HCT116 (cell line): Measurements from ENCODE around the gene PNPO. TPM values are rescaled to one million over a fixed set of nuclear protein-coding genes. Genes with fewer than 3 reads are reported as not detected.

Experiments
- ATAC-seq: fragments of 200-7000 bp; cut with Tn5 transposase; 2 replicates; pipeline ENCODE4 v1.9.1; 2020; ENCODE audit warnings: mild to moderate bottlenecking, moderate library complexity
- BruUV-seq: library from RNA; stranded (reverse); fragments of 400-500 nt; replicated peaks from 2 replicates; lab custom pipeline; 2021; lab: Mats Ljungman, UMichigan
- CTCF ChIA-PET: fragments of 300-600 bp; sonication (Branson Sonifier 250); formaldehyde crosslinking; loops from one replicate; lab custom pipeline; 2021; ENCODE audit warnings: antibody characterized with exemption; lab: Charles Lee
- POLR2A ChIA-PET: fragments of 300-600, 350-600 bp; sonication (Branson Sonifier 250); formaldehyde crosslinking; loops from one replicate; lab custom pipeline; 2021; ENCODE audit warnings: antibody characterized with exemption; lab: Charles Lee
- RAD21 ChIA-PET, 2 experiments: fragments of 300-600 bp; sonication (Branson Sonifier 250); formaldehyde crosslinking; loops; one replicate each; lab custom pipeline; 2023; ENCODE audit warnings: low total read pairs in 2 of 2; ENCODE audit not compliant: uncharacterized antibody in 2 of 2, unreplicated experiment in 2 of 2, low non-redundant PET in 1 of 2; lab: Charles Lee
- DNase-seq: peaks from one replicate; pipeline ENCODE4 v3.0.0-alpha.2; 2010; ENCODE audit warnings: low read depth, low spot score
- H2AFZ ChIP-seq: fragments of 200-600 bp; shearing (Covaris generic), sonication (generic); 2 replicates; pipeline ENCODE4 v1.6.1; 2017; ENCODE audit warnings: low read depth, mixed run types, mixed read lengths, antibody characterized with exemption, low read length; ENCODE audit not compliant: poor library complexity, severe bottlenecking
- H3K27ac ChIP-seq: 2 replicates; pipeline ENCODE4 v1.5.1; 2012; ENCODE audit warnings: low read depth, low read length
- H3K27me3 ChIP-seq: fragments of 200-600 bp; sonication (generic); 2 replicates; pipeline ENCODE4 v1.6.1; 2016; ENCODE audit warnings: mixed run types, low read length, mixed read lengths; ENCODE audit not compliant: insufficient read depth
- H3K36me3 ChIP-seq, 2 experiments: fragments of 200-500 bp in 1 of 2; fragments of 200-600 bp in 1 of 2; sonication (Bioruptor generic) in 1 of 2; sonication (generic) in 1 of 2; 2 replicates each; pipeline versions ENCODE4 v1.5.1 to v1.6.1; 2014 to 2016; ENCODE audit warnings: low read length in 2 of 2, inconsistent platforms in 1 of 2, mixed read lengths in 1 of 2, mixed run types in 1 of 2; ENCODE audit not compliant: insufficient read depth in 2 of 2, control insufficient read depth in 1 of 2
- H3K4me1 ChIP-seq, 2 experiments: fragments of 200-600 bp in 1 of 2; sonication (generic) in 1 of 2; 2 replicates each; pipeline versions ENCODE4 v1.5.1 to v1.6.1; 2012 to 2017; ENCODE audit warnings: low read length in 2 of 2, inconsistent platforms in 1 of 2, mild to moderate bottlenecking in 1 of 2, mixed read lengths in 1 of 2, mixed run types in 1 of 2, moderate library complexity in 1 of 2; ENCODE audit not compliant: insufficient read depth in 2 of 2, control insufficient read depth in 1 of 2
- H3K4me2 ChIP-seq: fragments of 200-600 bp; sonication (generic); 2 replicates; pipeline ENCODE4 v1.6.1; 2017; ENCODE audit warnings: mixed run types, low read length, mixed read lengths
- H3K4me3 ChIP-seq, 2 experiments: fragments of 200-600 bp in 1 of 2; sonication (generic) in 1 of 2; replicated peaks in 1 of 2; 2 replicates each; pipeline ENCODE4 v1.5.1; 2011 to 2016; ENCODE audit warnings: low read length in 2 of 2, control low read depth in 1 of 2, low read depth in 1 of 2, mild to moderate bottlenecking in 1 of 2, mixed read lengths in 1 of 2, mixed run types in 1 of 2
- H3K79me2 ChIP-seq: fragments of 200-600 bp; sonication (generic); 2 replicates; pipeline ENCODE4 v1.6.1; 2017; ENCODE audit warnings: mild to moderate bottlenecking, mixed run types, low read length, moderate library complexity, mixed read lengths; ENCODE audit not compliant: insufficient read depth
- H3K9ac ChIP-seq: fragments of 200-600 bp; sonication (generic); 2 replicates; pipeline ENCODE4 v1.6.1; 2016; ENCODE audit warnings: low read length, mixed read lengths
- H3K9me2 ChIP-seq: fragments of 200-600 bp; sonication (generic), shearing (Covaris generic); 2 replicates; pipeline ENCODE4 v1.6.1; 2017; ENCODE audit warnings: mixed run types, mild to moderate bottlenecking, moderate library complexity; ENCODE audit not compliant: insufficient read depth
- H3K9me3 ChIP-seq, 2 experiments: fragments of 200-500 bp in 1 of 2; fragments of 200-600 bp in 1 of 2; sonication (Bioruptor generic) in 1 of 2; sonication (generic) in 1 of 2; 2 replicates each; pipeline ENCODE4 v1.6.1; 2014 to 2017; ENCODE audit warnings: low read length in 2 of 2, mixed read lengths in 2 of 2, inconsistent platforms in 1 of 2, low read depth in 1 of 2, mild to moderate bottlenecking in 1 of 2, mixed run types in 1 of 2, moderate library complexity in 1 of 2; ENCODE audit not compliant: control insufficient read depth in 1 of 2, insufficient read depth in 1 of 2
- H4K20me1 ChIP-seq: fragments of 200-600 bp; sonication (generic), shearing (Covaris generic); 2 replicates; pipeline ENCODE4 v1.6.1; 2017; ENCODE audit warnings: mixed run types, mild to moderate bottlenecking, moderate library complexity; ENCODE audit not compliant: insufficient read depth
- CBX3 ChIP-seq: IDR thresholded peaks from 2 replicates; pipeline ENCODE4 v1.6.1; 2012; ENCODE audit warnings: low read depth
- CEBPB ChIP-seq: IDR thresholded peaks from 2 replicates; pipeline ENCODE4 v1.6.1; 2012; ENCODE audit warnings: low read depth
- EGR1 ChIP-seq: IDR thresholded peaks from 2 replicates; pipeline ENCODE4 v1.6.1; 2012; ENCODE audit warnings: low read depth
- ELF1 ChIP-seq: IDR thresholded peaks from 2 replicates; pipeline ENCODE4 v1.6.1; 2012; ENCODE audit warnings: low read depth, borderline replicate concordance
- EZH2phosphoT487 ChIP-seq: fragments of 200-600 bp; IDR thresholded peaks from 2 replicates; pipeline ENCODE4 v1.6.1; 2018; ENCODE audit warnings: antibody characterized with exemption, borderline replicate concordance
- FOSL1 ChIP-seq: IDR thresholded peaks from 2 replicates; pipeline ENCODE4 v1.6.1; 2012; ENCODE audit warnings: low read depth
- JUND ChIP-seq: IDR thresholded peaks from 2 replicates; pipeline ENCODE4 v1.6.1; 2012
- POLR2A ChIP-seq: IDR thresholded peaks from 2 replicates; pipeline ENCODE4 v1.7.0; 2011; ENCODE audit warnings: borderline replicate concordance; ENCODE audit not compliant: insufficient read depth, insufficient read length; ENCODE audit errors: extremely low read depth
- POLR2AphosphoS5 ChIP-seq: IDR thresholded peaks from 2 replicates; pipeline ENCODE4 v1.6.1; 2011; ENCODE audit warnings: mild to moderate bottlenecking, low read depth, low read length, moderate library complexity
- RAD21 ChIP-seq: IDR thresholded peaks from 2 replicates; pipeline ENCODE4 v1.6.1; 2012; ENCODE audit warnings: low read depth, mild to moderate bottlenecking
- REST ChIP-seq: IDR thresholded peaks from 2 replicates; pipeline ENCODE4 v1.6.1; 2012; ENCODE audit warnings: low read depth
- SIN3A ChIP-seq: IDR thresholded peaks from 2 replicates; pipeline ENCODE4 v1.6.1; 2012; ENCODE audit warnings: low read depth
- SP1 ChIP-seq: IDR thresholded peaks from 2 replicates; pipeline ENCODE4 v1.6.1; 2012; ENCODE audit warnings: low read depth
- SRF ChIP-seq: IDR thresholded peaks from 2 replicates; pipeline ENCODE4 v1.6.1; 2012; ENCODE audit warnings: low read depth
- TCF7L2 ChIP-seq: IDR thresholded peaks from 2 replicates; pipeline ENCODE4 v1.7.0; 2011; ENCODE audit warnings: borderline replicate concordance, inconsistent platforms; ENCODE audit not compliant: insufficient read depth, insufficient read length; ENCODE audit errors: extremely low read depth
- YY1 ChIP-seq: IDR thresholded peaks from 2 replicates; pipeline ENCODE4 v1.6.1; 2011; ENCODE audit warnings: low read length, low read depth, moderate library complexity, mild to moderate bottlenecking; ENCODE audit not compliant: insufficient replicate concordance; ENCODE audit errors: extremely low read depth
- ZBTB33 ChIP-seq: IDR thresholded peaks from 2 replicates; pipeline ENCODE4 v1.6.1; 2011; ENCODE audit warnings: mild to moderate bottlenecking, low read length, moderate library complexity; ENCODE audit not compliant: insufficient replicate concordance; ENCODE audit errors: extremely low read depth
- ZFX ChIP-seq: fragments of 450-650 bp; IDR thresholded peaks from 2 replicates; pipeline ENCODE4 v1.6.1; 2017
- ZNF274 ChIP-seq: fragments of 200-500 bp; sonication (Bioruptor generic); IDR thresholded peaks from 2 replicates; pipeline ENCODE4 v1.6.1; 2014; ENCODE audit warnings: mild to moderate bottlenecking, low read depth, low read length, inconsistent platforms
- intact Hi-C: fragments of 100-400 bp; cut with micrococcal nuclease; formaldehyde crosslinking; loops from 2 replicates; pipeline ENCODE4 v1.10.0; 2022
- total RNA-seq: library from RNA; stranded (reverse); gene quantifications from one replicate; pipeline ENCODE4 v1.2.1, GENCODE V29; 2021; ENCODE audit not compliant: unreplicated experiment
- TF ChIP-seq, protein P1 (sequence below): IDR thresholded peaks from 2 replicates; pipeline ENCODE4 v1.6.1; 2012

PNPO gene
- total RNA-seq, 1 experiment from 2014 or later = 74.9 TPM

- H4K20me1 ChIP-seq = no peaks in the 10 kb centered on the region
- H3K36me3 ChIP-seq = no peaks in the 10 kb centered on the region
- H3K4me3 ChIP-seq = no peak overlapping the region
- H3K4me2 ChIP-seq = no peak overlapping the region
- no peak overlapping the region for H3K27ac ChIP-seq
- H3K9ac ChIP-seq = no peak overlapping the region
- TF ChIP-seq FOSL1 (no peak), EZH2phosphoT487 (no peak), ZNF274 (no peak), YY1 (no peak), POLR2AphosphoS5 (no peak), RAD21 (no peak), EGR1 (no peak), SIN3A (no peak), TCF7L2 (no peak), CBX3 (no peak), JUND (no peak), POLR2A (no peak), ZFX (no peak), CEBPB (no peak), REST (no peak), ZBTB33 (no peak), SRF (no peak), ELF1 (no peak), SP1 (no peak)
- TF ChIP-seq, protein P1, sequence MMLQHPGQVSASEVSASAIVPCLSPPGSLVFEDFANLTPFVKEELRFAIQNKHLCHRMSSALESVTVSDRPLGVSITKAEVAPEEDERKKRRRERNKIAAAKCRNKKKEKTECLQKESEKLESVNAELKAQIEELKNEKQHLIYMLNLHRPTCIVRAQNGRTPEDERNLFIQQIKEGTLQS = no peak
- H3K27me3 ChIP-seq = no peaks in the 10 kb centered on the region
- no peaks in the 10 kb centered on the region for H3K4me1 ChIP-seq
- ChIA-PET RAD21 (no interaction called here), POLR2A (no interaction called here), CTCF (no interaction called here)
- no peaks in the 10 kb centered on the region for H3K9me2 ChIP-seq
- DNase-seq (no peak), ATAC-seq (0 out of 2 replicates have a peak, but pooled peaks have one; percentile 21)
- no peak overlapping the region for H2AFZ ChIP-seq
- BruUV-seq = no TSS peak
- intact Hi-C loops = no loop called here
- H3K79me2 ChIP-seq = no peaks in the 10 kb centered on the region
- H3K9me3 ChIP-seq = no peaks in the 10 kb centered on the region
These were observed 52.6 kb downstream of the PNPO start for GRCh38 chr17:47993964-47994363.
